HepG2 (cell line): ENCODE data around the gene TMEM204. TPM values are rescaled to one million over a fixed set of nuclear protein-coding genes. Genes with fewer than 3 reads are reported as not detected.

Experiments
- ATAC-seq: fragments of 200-7000 bp; cut with Tn5 transposase; 3 replicates; pipeline ENCODE4 v1.9.1; 2020; ENCODE audit warnings: mild to moderate bottlenecking, moderate library complexity
- BruUV-seq: library from RNA; stranded (reverse); fragments of 400-500 nt; replicated peaks from 2 replicates; lab custom pipeline; 2021; lab: Mats Ljungman, UMichigan
- CTCF ChIA-PET: fragments of 300-600 bp; formaldehyde crosslinking; extraction: SDS; loops from one replicate; lab custom pipeline; 2021; ENCODE audit warnings: low total read pairs, inconsistent platforms, low intra/inter-chr PET ratio; lab: Yijun Ruan, JAX
- POLR2A ChIA-PET: fragments of 350-600 bp; sonication (Branson Sonifier 250); formaldehyde crosslinking; loops from one replicate; lab custom pipeline; 2020; ENCODE audit warnings: antibody characterized with exemption, inconsistent platforms; lab: Yijun Ruan, JAX
- DNase-seq: peaks from one replicate; pipeline ENCODE4 v3.0.0-alpha.2; 2015; ENCODE audit warnings: low spot score
- FAIRE-seq: peaks from 3 replicates; lab custom pipeline; 2011; peaks lifted over from hg19 to GRCh38; lab: Jason Lieb, UNC
- H2AFZ ChIP-seq: one replicate; pipeline ENCODE4 v1.6.1; 2011; ENCODE audit warnings: low read length, inconsistent platforms
- H3K27ac ChIP-seq: fragments of 300-600 bp; 3 replicates; pipeline ENCODE4 v1.8.0; 2011; ENCODE audit warnings: mixed run types, mild to moderate bottlenecking, mixed read lengths, low read length, inconsistent platforms; ENCODE audit not compliant: insufficient read depth; ENCODE audit errors: extremely low read length
- H3K27me3 ChIP-seq, 2 experiments: fragments of 200-600 bp in 1 of 2; 2 replicates in 1 of 2; 3 replicates in 1 of 2; pipeline versions ENCODE4 v1.6.0 to v1.8.0; 2011; ENCODE audit warnings: low read length in 2 of 2, mild to moderate bottlenecking in 2 of 2, moderate library complexity in 2 of 2, inconsistent platforms in 1 of 2; ENCODE audit not compliant: insufficient read depth in 2 of 2, control insufficient read depth in 1 of 2
- H3K36me3 ChIP-seq, 2 experiments: fragments of 200-600 bp in 1 of 2; replicated peaks in 1 of 2; 2 replicates in 1 of 2; 3 replicates in 1 of 2; pipeline versions ENCODE4 v1.5.1 to v1.8.0; 2011; ENCODE audit warnings: low read length in 2 of 2, inconsistent platforms in 1 of 2; ENCODE audit not compliant: insufficient read depth in 2 of 2, control insufficient read depth in 1 of 2
- H3K4me1 ChIP-seq: 2 replicates; pipeline ENCODE4 v1.5.1; 2012; ENCODE audit warnings: low read length, inconsistent platforms; ENCODE audit not compliant: insufficient read depth
- H3K4me2 ChIP-seq: 2 replicates; pipeline ENCODE4 v1.6.0; 2011; ENCODE audit warnings: low read depth, low read length, inconsistent platforms
- H3K4me3 ChIP-seq, 3 experiments: fragments of 200-600 bp in 1 of 3; sonication (generic), shearing (Covaris generic) in 1 of 3; replicated peaks in 1 of 3; 2 replicates each; pipeline ENCODE4 v1.5.1; 2011 to 2016; ENCODE audit warnings: low read length in 3 of 3, inconsistent platforms in 2 of 3, low read depth in 2 of 3, mild to moderate bottlenecking in 2 of 3, control low read depth in 1 of 3, mixed read lengths in 1 of 3; ENCODE audit not compliant: insufficient read depth in 1 of 3
- H3K79me2 ChIP-seq: one replicate; pipeline ENCODE4 v1.6.1; 2011; ENCODE audit warnings: low read length, inconsistent platforms; ENCODE audit not compliant: insufficient read depth
- H3K9ac ChIP-seq: 2 replicates; pipeline ENCODE4 v1.6.0; 2011; ENCODE audit warnings: mild to moderate bottlenecking, low read depth, low read length, inconsistent platforms; ENCODE audit not compliant: insufficient read depth
- H3K9me3 ChIP-seq: 2 replicates; pipeline ENCODE4 v1.5.1; 2012; ENCODE audit warnings: mild to moderate bottlenecking, low read length
- H4K20me1 ChIP-seq: 2 replicates; pipeline ENCODE4 v1.6.0; 2011; ENCODE audit warnings: inconsistent platforms, mild to moderate bottlenecking, low read length, moderate library complexity; ENCODE audit not compliant: insufficient read depth
- ADNP ChIP-seq: sonication (generic); formaldehyde crosslinking; IDR thresholded peaks from 2 replicates; pipeline ENCODE4 v1.4.0; 2020; ENCODE audit warnings: missing genetic modification reagents
- BORCS8-MEF2B ChIP-seq: sonication (generic); formaldehyde crosslinking; IDR thresholded peaks from 2 replicates; pipeline ENCODE4 v1.8.0; 2022; ENCODE audit warnings: mild to moderate bottlenecking, missing genetic modification reagents
- FOSL2 ChIP-seq: sonication (generic); formaldehyde crosslinking; IDR thresholded peaks from 2 replicates; pipeline ENCODE4 v1.4.0; 2020; ENCODE audit warnings: missing genetic modification reagents
- HNF4A ChIP-seq: sonication (generic); formaldehyde crosslinking; IDR thresholded peaks from 2 replicates; pipeline ENCODE4 v1.4.0; 2020; ENCODE audit warnings: missing genetic modification reagents
- KDM5A ChIP-seq: fragments of 200-600 bp; sonication (generic); IDR thresholded peaks from 2 replicates; pipeline ENCODE4 v1.7.0; 2018; ENCODE audit warnings: antibody characterized with exemption, mild to moderate bottlenecking, low read length, borderline replicate concordance
- RARA ChIP-seq: IDR thresholded peaks from 2 replicates; pipeline ENCODE4 v1.6.1; 2016; ENCODE audit warnings: missing genetic modification reagents, missing compliant biosample characterization
- ZBTB38 ChIP-seq: sonication (generic); formaldehyde crosslinking; IDR thresholded peaks from 2 replicates; pipeline ENCODE4 v1.5.1; 2020; ENCODE audit warnings: mild to moderate bottlenecking, missing genetic modification reagents
- ZNF687 ChIP-seq: sonication (generic); formaldehyde crosslinking; IDR thresholded peaks from 2 replicates; pipeline ENCODE4 v1.5.1; 2020; ENCODE audit warnings: mild to moderate bottlenecking, missing genetic modification reagents, moderate library complexity
- whole genome bisulfite sequencing: methylation state at CpG from one replicate; pipeline ENCODE4 v1.1.6; 2017; ENCODE audit warnings: low lambda C conversion rate; 5-methylcytosine and 5-hydroxymethylcytosine counted together
- in situ Hi-C: cut with HindIII; loops from 2 replicates; pipeline ENCODE4 v1.10.0; 2017; ENCODE audit warnings: low pct_unique_long_range_greater_than_20kb; ENCODE audit not compliant: extremely low pct_ligation_motif_present
- intact Hi-C: fragments of 100-400 bp; cut with micrococcal nuclease; formaldehyde crosslinking; loops from one replicate; pipeline ENCODE4 v1.10.0; 2022; ENCODE audit not compliant: unreplicated experiment
- polyA plus RNA-seq, 8 experiments: library from polyadenylated mRNA; depleted of rRNA in 3 of 8; stranded (reverse) in 7 of 8; unstranded in 1 of 8; fragments of >200 nt; fragmentation: Illumina TruSeq in 4 of 8; extraction: Trizol in 4 of 8; gene quantifications; 2 replicates each; pipeline versions ENCODE4 v1.2.1 to v1.2.3, GENCODE V29; 2011 to 2016; ENCODE audit warnings: low read depth in 4 of 8, missing spikeins in 1 of 8, mixed read lengths in 1 of 8; ENCODE audit not compliant: insufficient read depth in 1 of 8
- total RNA-seq, 5 experiments: library from RNA; depleted of rRNA; stranded (reverse); fragments of >200 nt; fragmentation: Illumina TruSeq; extraction: Trizol; gene quantifications; 2 replicates each; pipeline ENCODE4 v1.2.3, GENCODE V29; 2016; ENCODE audit warnings: low read depth in 1 of 5

Gene TMEM204
- total and polyA plus RNA-seq, 2 of the 13 experiments (the other 11 are each of a cell fraction or from before 2014, with no cell fraction given), result not detected

DNA sequence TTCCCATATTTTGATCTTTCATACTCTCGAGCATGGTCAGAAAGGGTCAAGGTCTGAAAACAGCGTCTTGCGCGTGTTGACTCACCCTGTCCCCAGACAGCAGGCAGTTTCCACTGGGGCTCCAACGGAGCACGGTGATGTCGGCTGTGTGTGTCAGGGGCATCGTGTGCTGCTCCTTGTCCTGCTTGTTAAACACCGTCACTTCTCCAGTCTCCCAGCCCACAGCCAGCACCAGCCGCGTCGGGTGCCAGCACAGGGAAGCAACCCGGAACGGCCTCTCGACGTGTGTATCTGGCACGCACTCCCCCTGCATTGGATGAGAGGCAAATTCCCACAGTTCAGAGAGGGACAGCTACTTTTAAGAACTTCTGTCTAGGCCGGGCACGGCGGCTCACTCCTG lies 68.8 kb downstream of the TMEM204 start:
- CTCF ChIA-PET, result no interaction called here
- Histone ChIP-seq H4K20me1 (no peaks in the 10 kb centered on the region), H3K27me3 (no peaks in the 10 kb centered on the region; a peak in 1 of 5 replicates), H3K9me3 (no peaks in the 10 kb centered on the region), H3K4me1 (peaks cover 28% of the 10 kb centered on the region), H3K79me2 (no peaks in the 10 kb centered on the region), H3K27ac (no peak overlapping the region), H2AFZ (no peak overlapping the region), H3K36me3 (peaks cover 4 to 17% of the 10 kb centered on the region in 2 experiments; a peak in 4 of 5 replicates), H3K9ac (no peak overlapping the region), H3K4me3 (no peak overlapping the region), H3K4me2 (no peak overlapping the region)
- TF ChIP-seq BORCS8-MEF2B (no peak), KDM5A (no peak), HNF4A (CRISPR knock-in tag) (peak; percentile 5; the same call in 1 of the 2 replicates), ZNF687 (CRISPR knock-in tag) (0 out of 2 replicates have a peak, but pooled peaks have one; percentile 12), RARA (CRISPR knock-in tag) (peak; percentile 32; the same call in 1 of the 2 replicates), ZBTB38 (CRISPR knock-in tag) (peak; percentile 80), ADNP (CRISPR knock-in tag) (no peak), FOSL2 (CRISPR knock-in tag) (0 out of 2 replicates have a peak, but pooled peaks have one; percentile 17)
- peak; percentile 38; the same call in 2 of the 3 replicates for ATAC-seq
- WGBS, result 93% methylated on average over 20 of the region's 20 CpGs
- intact Hi-C loops (no loop called here), in situ Hi-C loops (no loop called here)
- BruUV-seq, result no TSS peak
- FAIRE-seq, result no peak
- POLR2A ChIA-PET, result no interaction called here
- no peak for DNase-seq

Other genes with a start within 250 kb of the TMEM204 start
- 75.8 and 87.9 TPM in 2 replicates for gene UBE2I, start 224.0 kb upstream of the TMEM204 start, total RNA-seq (2016; rRNA removed; fragmentation: Illumina TruSeq; extraction: Trizol)
- 79.5 and 98.9 TPM in 2 replicates for gene UBE2I, start 224.0 kb upstream of the TMEM204 start, polyA plus RNA-seq (2011; rRNA removed)
- gene BAIAP3, start 200.0 kb upstream of the TMEM204 start, total RNA-seq (2016; rRNA removed; fragmentation: Illumina TruSeq; extraction: Trizol), result 2.0 and 3.2 TPM in 2 replicates
- gene BAIAP3, start 200.0 kb upstream of the TMEM204 start, polyA plus RNA-seq (2011; rRNA removed), result 5.7 and 9.1 TPM in 2 replicates
- gene TSR3, start 181.8 kb upstream of the TMEM204 start, total RNA-seq (2016; rRNA removed; fragmentation: Illumina TruSeq; extraction: Trizol), result 45.1 and 51.0 TPM in 2 replicates
- gene TSR3, start 181.8 kb upstream of the TMEM204 start, polyA plus RNA-seq (2011; rRNA removed), result 24.2 and 26.2 TPM in 2 replicates
- gene GNPTG, start 181.7 kb upstream of the TMEM204 start, total RNA-seq (2016; rRNA removed; fragmentation: Illumina TruSeq; extraction: Trizol), result 8.8 and 22.7 TPM in 2 replicates
- 71.1 and 79.9 TPM in 2 replicates for gene GNPTG, start 181.7 kb upstream of the TMEM204 start, polyA plus RNA-seq (2011; rRNA removed)
- 11.0 and 17.6 TPM in 2 replicates for gene UNKL, start 119.0 kb upstream of the TMEM204 start, total RNA-seq (2016; rRNA removed; fragmentation: Illumina TruSeq; extraction: Trizol)
- 10.4 and 13.4 TPM in 2 replicates for gene UNKL, start 119.0 kb upstream of the TMEM204 start, polyA plus RNA-seq (2011; rRNA removed)
- gene UQCC4, start 112.9 kb upstream of the TMEM204 start, total RNA-seq (2016; rRNA removed; fragmentation: Illumina TruSeq; extraction: Trizol), result 29.6 and 29.9 TPM in 2 replicates
- 17.6 and 19.2 TPM in 2 replicates for gene UQCC4, start 112.9 kb upstream of the TMEM204 start, polyA plus RNA-seq (2011; rRNA removed)
- 0.15 TPM in 1 of 2 replicates, not detected in the other for gene PERCC1, start 102.6 kb upstream of the TMEM204 start, total RNA-seq (2016; rRNA removed; fragmentation: Illumina TruSeq; extraction: Trizol)
- gene PERCC1, start 102.6 kb upstream of the TMEM204 start, polyA plus RNA-seq (2011; rRNA removed), result not detected in 2 replicates
- gene CCDC154, start 89.1 kb upstream of the TMEM204 start, total RNA-seq (2016; rRNA removed; fragmentation: Illumina TruSeq; extraction: Trizol), result 1.5 and 1.8 TPM in 2 replicates
- 0.84 and 0.92 TPM in 2 replicates for gene CCDC154, start 89.1 kb upstream of the TMEM204 start, polyA plus RNA-seq (2011; rRNA removed)
- 9.8 and 25.1 TPM in 2 replicates for gene CLCN7, start 58.6 kb upstream of the TMEM204 start, total RNA-seq (2016; rRNA removed; fragmentation: Illumina TruSeq; extraction: Trizol)
- 24.6 and 33.6 TPM in 2 replicates for gene CLCN7, start 58.6 kb upstream of the TMEM204 start, polyA plus RNA-seq (2011; rRNA removed)
- not detected in 2 replicates for gene PTX4, start 44.7 kb upstream of the TMEM204 start, total RNA-seq (2016; rRNA removed; fragmentation: Illumina TruSeq; extraction: Trizol)
- gene PTX4, start 44.7 kb upstream of the TMEM204 start, polyA plus RNA-seq (2011; rRNA removed), result 0.04 TPM in 1 of 2 replicates, not detected in the other
- 8.9 and 17.9 TPM in 2 replicates for gene TELO2, start 40.3 kb upstream of the TMEM204 start, total RNA-seq (2016; rRNA removed; fragmentation: Illumina TruSeq; extraction: Trizol)
- gene TELO2, start 40.3 kb upstream of the TMEM204 start, polyA plus RNA-seq (2011; rRNA removed), result 10.1 and 12.5 TPM in 2 replicates
- 7.8 and 9.5 TPM in 2 replicates for gene IFT140, start 78.4 kb downstream of the TMEM204 start, total RNA-seq (2016; rRNA removed; fragmentation: Illumina TruSeq; extraction: Trizol)
- gene IFT140, start 78.4 kb downstream of the TMEM204 start, polyA plus RNA-seq (2011; rRNA removed), result 5.8 and 7.0 TPM in 2 replicates
- 6.6 and 6.8 TPM in 2 replicates for gene CRAMP1, start 78.7 kb downstream of the TMEM204 start, total RNA-seq (2016; rRNA removed; fragmentation: Illumina TruSeq; extraction: Trizol)
- gene CRAMP1, start 78.7 kb downstream of the TMEM204 start, polyA plus RNA-seq (2011; rRNA removed), result 9.7 and 13.0 TPM in 2 replicates
- gene JPT2, start 144.6 kb downstream of the TMEM204 start, total RNA-seq (2016; rRNA removed; fragmentation: Illumina TruSeq; extraction: Trizol), result 89.4 and 127 TPM in 2 replicates
- 52.5 and 53.5 TPM in 2 replicates for gene JPT2, start 144.6 kb downstream of the TMEM204 start, polyA plus RNA-seq (2011; rRNA removed)
- gene MAPK8IP3, start 172.5 kb downstream of the TMEM204 start, total RNA-seq (2016; rRNA removed; fragmentation: Illumina TruSeq; extraction: Trizol), result 3.6 and 25.1 TPM in 2 replicates
- 41.7 and 65.8 TPM in 2 replicates for gene MAPK8IP3, start 172.5 kb downstream of the TMEM204 start, polyA plus RNA-seq (2011; rRNA removed)
- 4.9 and 15.9 TPM in 2 replicates for gene NME3, start 237.9 kb downstream of the TMEM204 start, total RNA-seq (2016; rRNA removed; fragmentation: Illumina TruSeq; extraction: Trizol)
- 10.4 and 13.9 TPM in 2 replicates for gene NME3, start 237.9 kb downstream of the TMEM204 start, polyA plus RNA-seq (2011; rRNA removed)
- 1.7 and 7.6 TPM in 2 replicates for gene EME2, start 239.1 kb downstream of the TMEM204 start, total RNA-seq (2016; rRNA removed; fragmentation: Illumina TruSeq; extraction: Trizol)
- gene EME2, start 239.1 kb downstream of the TMEM204 start, polyA plus RNA-seq (2011; rRNA removed), result 4.4 and 6.5 TPM in 2 replicates
- 129 and 131 TPM in 2 replicates for gene MRPS34, start 239.5 kb downstream of the TMEM204 start, total RNA-seq (2016; rRNA removed; fragmentation: Illumina TruSeq; extraction: Trizol)
- gene MRPS34, start 239.5 kb downstream of the TMEM204 start, polyA plus RNA-seq (2011; rRNA removed), result 61.3 and 63.5 TPM in 2 replicates
- gene SPSB3, start 248.9 kb downstream of the TMEM204 start, total RNA-seq (2016; rRNA removed; fragmentation: Illumina TruSeq; extraction: Trizol), result 8.2 and 13.2 TPM in 2 replicates
- gene SPSB3, start 248.9 kb downstream of the TMEM204 start, polyA plus RNA-seq (2011; rRNA removed), result 21.9 and 26.7 TPM in 2 replicates
- gene NUBP2, start 249.3 kb downstream of the TMEM204 start, total RNA-seq (2016; rRNA removed; fragmentation: Illumina TruSeq; extraction: Trizol), result 43.8 and 61.5 TPM in 2 replicates
- gene NUBP2, start 249.3 kb downstream of the TMEM204 start, polyA plus RNA-seq (2011; rRNA removed), result 25.7 and 33.5 TPM in 2 replicates